GM19023 (cell line): ENCODE results near the gene LAMA5.
A peak's percentile ranks its signal among the peaks of the same experiment; 100 is the strongest.

Source experiments
- ATAC-seq: cut with Tn5 transposase; IDR thresholded peaks from one replicate; pipeline ENCODE4 v1.9.1; 2021; ENCODE audit warnings: mild to moderate bottlenecking, moderate library complexity; ENCODE audit not compliant: unreplicated experiment

Gene LAMA5

DNA sequence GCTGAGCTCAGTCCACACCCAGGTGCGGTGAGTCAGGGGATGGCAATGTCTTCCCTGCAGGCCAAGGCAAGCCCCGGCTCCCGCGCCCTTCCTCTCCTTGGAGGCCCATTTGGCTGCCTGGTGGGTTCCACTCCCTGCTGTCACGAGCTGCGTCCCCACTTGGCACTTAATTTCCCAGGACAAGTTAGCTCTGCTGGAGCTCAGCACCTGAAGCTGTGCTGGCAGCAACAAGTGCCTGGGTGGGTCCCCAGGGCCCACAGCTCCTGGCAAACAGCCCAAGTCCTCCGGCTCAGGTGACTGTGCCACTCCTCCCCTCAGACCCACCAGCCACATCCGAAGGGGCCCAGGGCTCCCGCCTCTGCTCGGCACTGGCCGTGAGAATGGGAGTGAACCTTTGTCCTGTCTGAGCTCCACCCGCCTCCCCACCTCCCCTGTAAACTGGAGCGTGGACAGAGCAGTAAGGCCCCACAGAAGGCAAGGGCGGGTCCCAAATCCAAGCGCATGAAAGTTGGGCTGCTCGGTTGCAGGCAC lies 16.9 kb downstream of the LAMA5 start:
- no peak for ATAC-seq

DNA sequence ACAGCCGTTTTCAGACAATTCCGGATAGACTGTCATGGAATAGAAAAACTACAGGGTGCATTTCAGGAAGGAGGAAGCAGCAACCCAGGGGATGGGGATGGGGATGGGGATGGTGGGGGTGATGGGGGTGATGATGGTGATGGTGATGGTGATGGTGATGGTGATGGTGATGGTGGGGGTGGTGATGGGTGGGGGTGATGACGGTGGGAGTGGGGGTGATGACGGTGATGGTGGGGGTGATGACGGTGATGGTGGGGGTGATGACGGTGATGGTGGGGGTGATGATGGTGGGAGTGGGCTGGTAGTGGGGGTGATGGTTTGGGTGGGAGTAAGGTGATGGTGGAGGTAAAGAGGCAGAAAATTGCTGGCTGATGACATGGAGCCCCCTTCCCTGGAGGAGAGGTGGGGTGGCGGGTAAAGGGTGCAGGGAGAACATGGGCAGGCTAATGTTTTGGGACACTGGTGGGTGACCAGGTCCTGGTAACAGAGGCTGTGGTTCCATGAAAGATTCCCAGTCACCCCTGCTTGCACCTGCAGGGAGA lies 17.5 kb downstream of the LAMA5 start:
- no peak for ATAC-seq

DNA sequence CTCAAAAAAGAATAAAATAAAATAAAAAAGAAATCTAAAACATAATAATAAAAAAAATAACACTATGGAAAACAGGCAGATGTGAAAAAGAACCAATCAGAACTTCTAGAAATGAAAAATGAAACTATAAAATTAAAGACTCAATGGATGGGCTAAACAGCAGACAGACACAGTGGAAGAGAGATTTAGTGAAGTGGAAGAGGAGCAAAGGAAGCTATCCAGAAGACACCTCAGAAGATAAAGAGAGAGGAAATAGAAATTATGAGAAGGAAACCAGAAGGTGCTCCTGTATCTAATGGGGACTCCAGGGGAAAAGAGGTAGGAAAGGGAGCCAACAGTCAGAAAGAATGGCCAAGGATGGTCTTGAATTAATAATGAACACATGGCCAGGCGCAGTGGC lies 18.5 kb downstream of the LAMA5 start:
- no peak for ATAC-seq

DNA sequence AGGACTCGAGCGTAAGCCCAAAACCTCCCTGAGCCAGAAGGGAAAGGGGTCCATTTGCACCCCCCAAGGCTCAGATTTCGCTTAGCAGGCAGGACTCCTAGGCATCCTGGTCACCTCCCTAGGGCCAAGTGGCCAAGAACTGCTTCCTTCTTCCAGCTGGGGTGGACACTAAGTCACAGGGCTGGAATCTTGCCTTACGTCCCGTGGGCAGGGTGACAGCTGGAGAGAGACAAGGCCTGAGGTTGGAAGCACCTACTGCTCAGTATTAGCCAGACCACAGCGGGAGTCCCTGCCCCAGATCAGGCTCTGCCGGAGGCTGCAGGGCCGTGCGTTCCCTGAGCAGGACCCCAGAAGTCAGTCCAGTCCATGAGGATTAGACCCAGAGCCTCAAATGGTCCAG lies 19.7 kb downstream of the LAMA5 start:
- ATAC-seq = no peak

DNA sequence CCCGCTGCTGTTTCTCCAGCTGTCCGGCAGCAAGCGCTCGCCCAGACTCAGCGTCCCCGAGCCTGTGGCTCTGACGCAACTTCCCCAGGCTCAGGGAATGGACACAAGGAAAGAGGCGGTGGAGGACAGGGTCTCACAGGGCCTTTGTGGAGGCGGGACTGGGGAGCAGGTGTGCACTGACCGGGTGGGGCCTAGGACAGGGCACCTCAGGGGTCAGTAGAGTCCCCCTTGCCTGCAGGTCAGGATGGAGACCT lies 20.0 kb downstream of the LAMA5 start:
- ATAC-seq = no peak

DNA sequence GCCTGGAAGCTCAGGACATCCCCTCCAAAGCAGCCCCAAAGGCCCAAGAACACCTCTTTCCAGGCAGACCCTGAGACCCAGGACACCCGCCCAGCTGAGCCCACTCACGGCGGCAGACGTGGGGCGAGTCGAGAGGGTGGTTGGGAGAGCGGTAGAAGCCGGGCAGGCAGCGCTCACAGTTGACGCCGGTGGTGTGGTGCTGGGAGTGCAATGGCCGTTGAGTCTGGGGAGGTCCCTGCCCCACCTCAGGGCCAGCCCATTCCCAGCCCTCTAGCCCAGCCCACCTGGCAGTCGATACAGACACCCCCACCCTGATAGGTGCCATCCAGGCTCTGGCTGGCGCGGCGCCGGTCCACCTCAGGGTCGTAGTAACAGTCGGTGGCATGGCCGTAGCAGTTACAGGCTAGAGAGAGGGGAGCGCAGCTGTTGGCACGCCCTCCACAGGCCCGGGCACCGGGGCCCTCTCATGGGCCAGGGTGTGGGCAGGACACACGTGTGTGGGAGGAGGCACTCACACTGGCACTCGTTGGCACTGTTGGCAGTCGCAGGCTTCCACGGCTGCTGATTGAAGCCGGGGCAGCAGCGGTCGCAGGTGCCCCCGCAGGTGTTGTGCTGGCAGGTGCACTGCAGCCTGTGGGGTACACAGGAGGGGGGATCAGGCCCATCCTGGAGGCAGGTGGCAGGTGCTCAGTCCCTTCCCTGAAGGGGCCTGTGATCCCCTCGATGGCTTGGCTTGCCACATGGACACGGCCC lies 20.5 kb downstream of the LAMA5 start:
- ATAC-seq = no peak

DNA sequence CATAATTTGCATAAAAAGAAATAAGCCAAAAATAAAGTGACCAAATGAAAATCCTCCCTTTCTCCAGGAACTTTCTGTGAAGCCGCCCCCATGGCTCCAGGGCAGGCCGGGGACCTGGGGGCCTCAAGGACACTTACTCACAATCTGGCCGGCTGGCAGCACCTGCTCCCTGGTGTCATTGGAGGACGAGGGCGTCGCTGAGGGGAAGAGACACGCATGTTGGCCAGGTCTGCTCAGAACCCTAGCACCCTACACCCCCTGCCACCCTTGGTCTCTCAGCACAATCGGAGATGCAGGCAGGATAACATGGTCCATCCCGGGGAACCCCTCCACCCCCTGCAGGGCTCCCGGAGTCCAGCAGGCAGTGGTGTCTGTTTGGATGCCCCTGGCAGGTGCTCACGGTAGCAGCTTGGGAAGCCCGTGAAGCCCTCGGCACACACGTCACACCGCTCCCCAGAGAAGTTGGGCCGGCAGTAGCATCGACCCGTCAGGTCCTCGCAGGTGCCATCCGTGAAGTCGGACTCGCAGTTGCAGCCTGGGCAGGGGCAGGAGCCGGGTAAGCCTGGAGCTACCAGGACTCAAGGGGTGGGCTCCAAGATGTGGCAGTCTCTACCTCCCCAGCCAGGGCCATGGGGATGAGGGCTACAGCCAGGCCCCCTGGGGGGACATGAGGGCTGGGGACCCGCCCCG lies 21.3 kb downstream of the LAMA5 start:
- no peak for ATAC-seq

DNA sequence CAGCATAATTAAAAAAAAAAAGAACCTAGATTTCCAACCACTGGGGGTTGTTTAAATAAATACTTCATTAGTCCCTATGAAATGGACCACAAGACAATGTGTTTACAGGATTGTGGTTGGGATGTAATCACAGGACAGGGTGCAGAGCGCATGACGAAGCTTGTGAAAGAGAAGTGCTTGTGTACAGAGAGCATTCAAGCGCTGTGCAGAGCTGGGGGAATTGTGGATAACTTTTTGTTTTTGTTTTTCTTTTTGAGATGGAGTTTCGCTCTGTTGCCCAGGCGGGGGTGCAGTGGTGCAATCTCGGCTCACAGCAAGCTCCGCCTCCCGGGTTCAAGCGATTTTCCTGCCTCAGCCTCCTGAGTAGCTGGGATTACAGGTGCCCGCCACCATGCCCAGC lies 22.3 kb downstream of the LAMA5 start:
- no peak for ATAC-seq

DNA sequence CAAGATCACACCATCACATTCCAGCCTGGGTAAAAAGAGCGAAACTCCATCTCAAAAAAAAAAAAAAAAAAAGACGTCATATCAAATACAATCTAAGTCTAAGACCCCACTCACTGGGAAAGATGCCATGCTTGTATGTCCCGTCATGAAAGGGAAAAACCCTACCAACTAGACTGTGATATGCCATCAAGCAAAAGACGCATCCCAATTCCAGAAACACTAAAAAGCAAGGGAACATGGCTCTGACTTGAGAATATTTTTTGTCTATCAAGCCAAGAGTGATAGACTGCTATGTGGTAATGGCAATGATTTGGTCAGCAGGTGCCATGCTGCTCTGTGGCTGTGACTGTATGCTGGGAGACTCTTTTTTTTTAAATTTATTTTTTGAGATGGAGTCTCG lies 23.0 kb downstream of the LAMA5 start:
- ATAC-seq = no peak

DNA sequence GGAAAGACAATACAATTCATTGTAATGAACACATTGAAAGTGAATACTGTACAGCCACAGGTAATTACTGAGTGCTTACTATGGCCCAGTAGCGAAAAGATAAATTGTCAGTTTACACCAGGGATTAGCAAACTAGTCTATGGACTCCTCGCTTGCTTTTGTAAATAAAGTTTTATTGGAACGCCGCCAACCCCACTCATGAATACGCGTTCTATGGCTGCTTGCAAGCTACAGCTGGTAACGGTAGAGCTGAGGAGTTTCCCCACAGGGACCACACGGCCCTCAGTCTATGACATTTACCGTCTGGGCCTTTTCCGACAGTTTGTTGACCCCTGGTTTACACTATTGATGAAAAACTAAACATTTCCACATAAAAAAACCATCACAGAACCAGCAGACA lies 24.2 kb downstream of the LAMA5 start:
- ATAC-seq = no peak

DNA sequence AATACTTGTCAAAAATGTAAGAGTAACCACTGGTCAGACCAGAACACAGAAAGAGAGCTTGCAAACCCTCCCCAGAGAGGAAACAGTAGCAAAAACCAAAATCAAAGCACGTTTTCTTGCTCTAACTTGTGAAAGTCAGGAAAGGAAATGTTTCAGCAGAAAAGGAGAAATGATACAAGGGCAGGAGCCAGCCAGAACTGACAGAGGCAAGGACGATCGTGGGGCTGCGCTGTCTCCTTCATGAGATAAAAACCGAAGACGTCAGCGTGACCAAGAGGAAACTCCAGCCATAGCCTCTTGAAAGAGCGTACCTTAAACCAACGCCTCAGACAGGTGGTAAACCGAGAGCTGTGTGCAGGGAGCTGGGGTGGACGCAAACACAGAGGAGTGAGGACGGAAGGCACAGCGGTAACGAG lies 27.5 kb downstream of the LAMA5 start:
- ATAC-seq = peak; percentile 44

DNA sequence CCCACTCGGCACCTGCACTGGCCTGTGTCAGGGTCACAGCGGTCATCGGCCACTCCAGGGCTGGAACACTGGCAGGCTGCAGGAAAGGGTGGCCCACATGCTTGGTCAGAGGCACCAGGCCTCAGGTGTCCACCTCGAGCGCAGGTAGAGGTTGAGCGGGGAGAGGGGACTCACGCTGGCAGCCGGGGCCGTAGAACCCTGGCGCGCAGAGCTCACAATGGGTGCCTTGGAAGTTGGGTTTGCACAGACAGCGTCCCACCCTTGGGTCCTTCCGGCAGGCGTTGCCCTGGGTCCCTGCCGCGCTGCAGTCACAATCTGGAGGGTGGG lies 28.9 kb downstream of the LAMA5 start:
- ATAC-seq = no peak

DNA sequence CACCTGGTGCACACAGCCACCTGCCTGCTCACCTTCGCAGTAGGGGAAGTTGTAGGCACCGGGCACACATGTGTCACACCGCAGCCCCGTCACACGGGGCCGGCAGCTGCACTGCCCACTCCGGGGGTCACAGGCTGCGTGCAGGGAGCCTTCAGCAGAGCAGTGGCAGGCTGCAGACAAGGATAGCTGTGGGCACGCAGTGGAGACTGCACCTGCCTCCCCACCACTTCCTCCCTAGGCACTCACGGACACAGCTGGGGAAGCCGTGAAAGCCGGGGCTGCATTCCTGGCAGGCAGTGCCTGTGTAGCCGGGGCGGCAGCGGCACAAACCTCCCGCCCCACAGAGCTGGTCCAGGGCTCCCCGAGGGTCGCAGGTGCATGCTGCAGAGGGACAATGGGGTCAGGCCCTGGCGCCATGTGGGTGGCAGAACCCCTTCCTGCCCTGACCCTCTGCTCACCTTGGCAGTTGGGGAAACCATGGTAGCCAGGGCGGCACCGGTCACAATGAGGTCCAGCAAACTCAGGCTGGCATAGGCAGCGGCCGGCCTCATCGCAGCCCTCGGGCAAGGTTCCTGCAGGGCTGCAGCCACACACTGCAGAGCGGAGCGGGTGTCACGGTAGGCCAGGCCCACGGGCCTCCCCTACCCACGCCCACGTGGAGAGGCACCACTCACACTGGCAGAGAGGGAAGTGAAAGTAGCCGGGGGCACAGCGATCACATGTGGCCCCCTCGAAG lies 29.4 kb downstream of the LAMA5 start:
- no peak for ATAC-seq

DNA sequence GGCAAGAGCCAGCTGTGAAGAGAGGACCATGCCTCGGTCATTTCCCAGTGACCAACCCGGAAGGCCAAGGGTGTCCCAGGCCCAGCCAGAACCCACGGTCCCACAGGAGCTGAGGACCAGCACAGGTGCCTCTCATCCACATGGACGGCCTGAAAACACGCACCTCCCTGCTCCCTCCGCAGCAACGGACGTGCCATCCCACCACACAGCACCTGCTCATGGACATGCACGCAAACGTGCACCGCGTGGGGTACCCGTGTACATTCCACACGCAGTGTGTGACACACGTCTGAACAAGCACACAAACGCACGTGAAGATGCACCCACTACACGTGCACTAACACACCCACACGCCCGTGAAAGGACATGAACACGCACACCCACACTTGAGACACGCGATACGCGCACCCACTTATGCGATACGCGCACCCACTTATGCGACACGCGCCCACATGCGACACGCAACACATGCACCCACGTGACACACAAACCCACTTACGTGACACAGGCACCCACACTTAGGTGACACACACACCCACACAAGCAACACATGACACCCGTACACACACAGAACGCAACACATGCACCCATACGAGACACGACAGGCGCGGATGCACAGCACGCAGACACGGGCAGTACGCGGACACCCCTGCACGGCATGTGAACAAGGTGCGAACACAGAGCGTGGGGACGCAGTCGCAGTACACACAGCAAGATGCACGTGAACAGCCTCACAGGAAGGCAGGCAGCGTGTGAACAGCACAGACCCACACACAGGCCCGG lies 30.1 kb downstream of the LAMA5 start:
- no peak for ATAC-seq

DNA sequence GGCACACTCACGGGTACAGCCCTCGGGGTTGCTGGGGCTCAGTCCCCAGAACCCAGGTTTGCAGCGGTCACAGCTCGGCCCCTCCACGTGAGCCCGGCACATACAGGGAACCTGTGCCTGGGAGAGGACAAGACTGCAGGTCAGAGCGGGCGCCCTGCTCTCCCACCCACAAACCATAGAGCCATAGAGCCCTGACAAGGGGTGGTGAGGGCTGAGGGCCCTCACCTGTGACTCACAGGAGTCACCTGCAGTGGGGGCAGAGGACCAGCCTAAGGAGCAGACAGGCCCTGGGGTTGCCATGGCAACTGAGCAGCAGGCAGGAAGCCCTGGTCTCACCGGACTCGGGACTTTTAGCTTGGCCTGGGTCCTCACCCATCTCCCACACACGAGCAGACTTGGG lies 30.8 kb downstream of the LAMA5 start:
- no peak for ATAC-seq

DNA sequence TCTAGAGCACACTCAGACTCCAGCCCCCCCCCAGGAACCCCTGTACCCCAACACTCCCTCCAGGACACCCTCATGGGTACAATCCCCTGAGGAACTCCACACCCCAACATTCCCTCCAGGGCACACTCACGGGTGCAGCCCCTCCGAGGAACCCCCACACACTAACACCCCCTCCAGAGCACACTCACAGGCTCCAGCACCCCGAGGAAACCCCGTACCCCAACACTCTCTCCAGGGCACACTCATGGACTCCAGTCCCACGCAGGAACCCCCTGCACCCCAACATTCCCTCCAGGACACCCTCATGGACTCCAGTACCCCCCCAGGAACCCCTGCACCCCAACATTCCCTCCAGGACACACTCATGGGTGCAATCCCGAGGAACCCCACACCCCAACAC lies 31.6 kb downstream of the LAMA5 start:
- no peak for ATAC-seq

DNA sequence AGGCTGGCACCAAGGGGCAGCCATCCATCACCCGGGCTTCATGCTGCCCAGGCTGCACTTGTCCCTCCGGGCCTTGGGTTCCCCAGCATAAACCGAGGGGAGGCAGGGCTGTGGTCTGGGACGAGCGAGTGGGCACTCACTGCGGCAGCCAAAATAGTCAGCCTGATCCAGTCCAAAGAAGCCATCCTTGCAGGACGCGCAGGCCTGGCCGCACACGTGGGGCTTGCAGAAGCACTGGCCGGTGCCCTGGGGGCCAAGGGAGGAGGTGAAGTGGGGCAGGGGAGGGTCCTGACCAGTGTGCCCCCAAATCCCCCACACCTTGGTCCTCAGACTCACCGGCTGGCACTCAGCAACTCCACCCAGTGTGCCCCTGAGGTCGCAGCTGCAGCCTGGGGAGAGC lies 32.2 kb downstream of the LAMA5 start:
- ATAC-seq = no peak

DNA sequence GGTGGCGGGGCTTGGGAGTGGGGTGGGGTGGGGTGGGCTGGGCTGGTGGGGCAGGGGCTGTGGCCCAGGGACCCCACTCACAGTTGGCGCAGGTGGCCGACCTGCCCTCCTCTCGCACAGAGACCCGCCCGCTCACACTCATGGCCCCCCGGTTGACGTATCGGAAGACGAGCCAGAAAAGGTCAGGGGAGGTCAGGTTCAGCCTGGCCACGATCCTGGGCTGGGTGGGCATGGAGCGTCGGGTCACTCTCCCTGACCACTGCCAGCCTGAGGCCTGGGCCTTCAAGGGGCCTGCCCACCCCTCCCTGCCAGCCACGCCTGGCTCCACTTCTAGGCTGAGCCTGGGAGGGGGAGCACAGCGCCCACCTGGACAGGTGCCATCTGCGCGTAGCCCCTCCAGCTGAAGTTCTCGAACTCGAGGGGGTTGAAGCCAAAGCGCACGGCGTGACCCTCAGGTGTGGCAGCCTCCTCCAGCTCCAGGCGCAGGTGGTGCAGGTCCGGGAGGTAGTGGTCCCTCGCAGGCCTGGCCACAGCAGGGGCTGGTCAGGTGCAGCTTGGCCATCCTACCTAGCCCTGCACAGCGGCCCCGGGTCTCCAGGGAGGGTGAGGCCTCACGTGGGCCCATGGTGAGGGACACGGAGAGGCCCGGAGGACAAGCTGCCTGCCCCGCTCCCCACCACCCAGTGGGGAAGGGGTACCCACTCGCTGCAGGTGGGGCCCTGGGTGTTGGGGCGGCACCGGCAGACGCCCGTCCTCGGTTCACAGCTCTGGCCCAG lies 33.1 kb downstream of the LAMA5 start:
- ATAC-seq = no peak

DNA sequence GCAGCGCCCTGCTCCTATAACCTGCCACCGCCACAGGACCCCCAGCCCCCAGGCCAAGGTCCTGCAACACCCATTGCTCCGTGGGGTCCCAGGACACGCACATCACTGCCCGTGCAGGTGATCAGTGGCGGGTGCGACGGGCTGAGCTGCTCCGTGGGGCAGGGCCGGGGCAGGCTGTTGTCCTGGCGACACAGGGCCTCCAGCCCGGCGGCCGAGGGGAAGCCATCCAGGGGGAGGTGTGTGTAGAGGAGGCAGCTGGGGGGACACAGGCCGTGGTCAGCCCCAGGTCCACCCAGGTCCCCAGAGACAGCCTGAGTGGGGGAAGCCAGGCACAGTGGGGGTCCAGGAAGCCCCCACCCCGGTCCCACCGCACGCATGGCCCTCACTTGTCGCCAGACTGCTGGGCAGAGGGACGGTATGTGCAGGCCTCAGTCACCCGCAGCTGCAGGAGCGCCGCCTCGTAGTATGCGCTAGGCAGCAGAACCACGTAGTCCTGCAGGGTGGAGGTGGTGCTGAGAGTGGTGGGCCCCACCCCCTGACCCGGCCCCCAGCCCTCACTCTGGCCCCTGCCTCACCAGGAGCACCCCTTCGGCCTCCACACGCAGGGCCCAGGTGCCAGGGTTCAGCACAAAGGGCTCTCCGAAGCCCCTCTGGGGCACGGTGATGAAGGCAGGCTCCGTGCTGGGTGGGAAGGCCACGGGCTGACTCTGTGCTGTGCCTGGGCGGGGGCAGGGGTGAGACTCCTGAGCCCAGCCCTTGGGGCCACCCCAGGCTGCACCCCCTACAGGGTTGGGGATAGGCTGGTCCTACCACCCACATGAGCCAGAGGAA lies 33.9 kb downstream of the LAMA5 start:
- ATAC-seq = no peak

DNA sequence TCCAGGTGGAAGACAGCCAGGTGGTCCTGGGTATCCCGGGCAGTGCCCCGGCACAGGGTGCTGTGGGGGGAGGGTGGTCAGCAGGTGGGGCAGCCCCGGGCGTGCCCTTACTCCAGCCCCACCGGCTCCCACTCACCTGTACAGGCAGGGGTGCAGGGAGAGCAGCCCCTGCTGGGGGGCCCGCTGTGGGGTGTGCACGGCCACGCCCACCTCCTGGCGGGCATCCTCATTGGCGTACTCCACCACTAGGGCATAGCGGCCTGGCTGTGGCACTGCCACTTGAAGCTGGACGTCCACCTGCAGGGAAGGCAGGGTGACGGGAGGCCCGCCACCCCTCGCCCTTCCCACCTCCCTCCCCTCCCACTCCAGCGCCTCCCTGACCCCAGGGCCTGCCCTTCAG lies 34.7 kb downstream of the LAMA5 start:
- no peak for ATAC-seq
